Measurements from ENCODE around the gene TTC1.

DNA sequence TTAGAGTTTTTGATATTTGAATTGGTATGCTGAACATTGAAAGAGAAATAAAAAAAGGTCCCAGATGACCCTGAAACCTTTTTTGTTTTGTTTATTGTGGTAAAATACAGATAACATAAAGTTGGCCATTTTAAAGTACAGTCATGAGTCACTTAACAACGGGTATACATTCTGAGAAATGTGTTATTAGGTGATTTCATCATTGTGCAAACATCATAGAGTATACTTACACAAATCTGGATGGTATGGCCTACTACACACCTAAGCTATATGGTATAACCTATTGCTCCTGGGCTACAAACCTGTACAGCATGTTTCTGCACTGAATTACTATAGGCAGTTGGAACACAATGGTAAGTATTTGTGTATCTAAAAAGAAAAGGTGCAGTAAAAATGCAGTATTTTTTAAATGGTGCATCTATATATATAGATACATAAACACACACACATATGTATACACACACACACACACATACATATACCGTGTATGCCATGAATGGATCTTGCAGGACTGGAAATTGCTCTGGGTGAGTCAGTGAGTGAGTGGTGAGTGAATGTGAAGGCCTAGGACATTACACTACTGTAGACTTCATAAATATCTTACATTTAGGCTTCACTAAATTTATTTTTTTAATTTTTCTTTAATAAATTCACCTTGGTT is 31.0 kb downstream of the TTC1 start:
- TF ChIP-seq CTCF (IDR thresholded peaks at IDR 0.05), result no peak
- no peak for TF ChIP-seq EP300 (IDR thresholded peaks at IDR 0.05)
- TF ChIP-seq POLR2A (IDR thresholded peaks at IDR 0.05), result no peak
- TF ChIP-seq POLR2AphosphoS5 (IDR thresholded peaks at IDR 0.05), result no peak

Data from gastroesophageal sphincter (tissue), 3 donors.